NB4 (cell line): Measurements from ENCODE around the gene CDH22.

Experiments
- POLR2A ChIP-seq: IDR thresholded peaks from 2 replicates; pipeline ENCODE4 v1.6.1; 2011; ENCODE audit warnings: mild to moderate bottlenecking; ENCODE audit not compliant: insufficient read length; ENCODE audit errors: extremely low read depth
- TF ChIP-seq, protein P1 (sequence below): IDR thresholded peaks from one replicate; pipeline ENCODE4 v1.5.1; 2012; ENCODE audit warnings: low read depth, low read length

DNA sequence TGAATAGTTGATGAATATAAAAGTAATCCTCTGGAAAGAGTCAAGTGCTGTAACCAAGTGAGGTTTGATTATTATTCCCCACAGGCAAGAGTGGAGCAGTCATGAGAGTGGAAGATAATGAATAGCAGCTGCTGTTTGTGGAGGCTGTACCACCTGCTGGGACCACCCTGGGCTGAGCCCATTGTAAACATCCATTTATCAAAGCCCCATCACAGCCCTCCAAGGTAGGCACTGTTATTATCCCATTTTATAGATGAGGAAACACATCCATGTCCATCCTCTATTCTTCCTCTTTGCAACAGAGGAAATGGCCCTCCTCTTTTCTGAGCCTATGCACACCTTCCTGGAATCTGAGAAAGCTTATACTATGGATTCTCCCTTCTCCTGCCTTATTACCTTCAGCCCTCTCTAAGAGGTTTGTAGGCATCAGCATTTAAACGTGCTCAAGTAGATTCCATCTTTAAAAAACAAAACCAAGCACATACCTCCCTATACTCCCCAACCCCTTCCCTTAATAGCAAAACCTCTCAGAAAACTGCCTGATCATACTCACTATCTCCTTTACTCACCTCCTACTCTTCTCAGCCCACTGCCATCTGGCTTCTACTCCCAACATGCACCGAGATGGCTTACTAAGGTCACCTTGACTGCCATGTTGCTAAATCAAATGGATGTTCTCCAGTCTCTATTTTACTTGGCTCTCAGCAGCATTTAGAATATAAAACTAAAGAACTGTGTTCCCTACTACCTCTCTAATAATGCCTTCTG is 37.1 kb downstream of the CDH22 start:
- no peak for TF ChIP-seq POLR2A
- TF ChIP-seq, protein P1, sequence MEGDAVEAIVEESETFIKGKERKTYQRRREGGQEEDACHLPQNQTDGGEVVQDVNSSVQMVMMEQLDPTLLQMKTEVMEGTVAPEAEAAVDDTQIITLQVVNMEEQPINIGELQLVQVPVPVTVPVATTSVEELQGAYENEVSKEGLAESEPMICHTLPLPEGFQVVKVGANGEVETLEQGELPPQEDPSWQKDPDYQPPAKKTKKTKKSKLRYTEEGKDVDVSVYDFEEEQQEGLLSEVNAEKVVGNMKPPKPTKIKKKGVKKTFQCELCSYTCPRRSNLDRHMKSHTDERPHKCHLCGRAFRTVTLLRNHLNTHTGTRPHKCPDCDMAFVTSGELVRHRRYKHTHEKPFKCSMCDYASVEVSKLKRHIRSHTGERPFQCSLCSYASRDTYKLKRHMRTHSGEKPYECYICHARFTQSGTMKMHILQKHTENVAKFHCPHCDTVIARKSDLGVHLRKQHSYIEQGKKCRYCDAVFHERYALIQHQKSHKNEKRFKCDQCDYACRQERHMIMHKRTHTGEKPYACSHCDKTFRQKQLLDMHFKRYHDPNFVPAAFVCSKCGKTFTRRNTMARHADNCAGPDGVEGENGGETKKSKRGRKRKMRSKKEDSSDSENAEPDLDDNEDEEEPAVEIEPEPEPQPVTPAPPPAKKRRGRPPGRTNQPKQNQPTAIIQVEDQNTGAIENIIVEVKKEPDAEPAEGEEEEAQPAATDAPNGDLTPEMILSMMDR, result no peak
